ENCODE results near the gene LARGE1.

The LARGE1 gene

GRCh38 chr22:33520904-33521780 is 399.1 kb downstream of the LARGE1 start:
- DNase-seq (ENCODE audit: low spot score): no peak

GRCh38 chr22:33519974-33520903 is 400.0 kb downstream of the LARGE1 start:
- no peak for DNase-seq (ENCODE audit: low spot score)

- no peak for DNase-seq (ENCODE audit: low spot score)
These were observed 401.0 kb downstream of the LARGE1 start for GRCh38 chr22:33519071-33519973.

GRCh38 chr22:33518405-33518804 is 401.9 kb downstream of the LARGE1 start:
- DNase-seq (ENCODE audit: low spot score): no peak

- no peak for DNase-seq (ENCODE audit: low spot score)
These were observed 404.5 kb downstream of the LARGE1 start for GRCh38 chr22:33515795-33516194.

GRCh38 chr22:33513388-33514338 is 406.6 kb downstream of the LARGE1 start:
- DNase-seq (ENCODE audit: low spot score): no peak

GRCh38 chr22:33512908-33513307 is 407.4 kb downstream of the LARGE1 start:
- DNase-seq (ENCODE audit: low spot score): no peak

- no peak for DNase-seq (ENCODE audit: low spot score)
These were observed 409.8 kb downstream of the LARGE1 start for GRCh38 chr22:33510429-33510904.

- no peak for DNase-seq (ENCODE audit: low spot score)
These were observed 415.2 kb downstream of the LARGE1 start for GRCh38 chr22:33504941-33505625.

GRCh38 chr22:33496112-33496511 is 424.2 kb downstream of the LARGE1 start:
- DNase-seq (ENCODE audit: low spot score): no peak

GRCh38 chr22:33493476-33494205 is 426.6 kb downstream of the LARGE1 start:
- DNase-seq (ENCODE audit: low spot score): no peak

GRCh38 chr22:33492210-33492651 is 428.0 kb downstream of the LARGE1 start:
- no peak for DNase-seq (ENCODE audit: low spot score)

- DNase-seq (ENCODE audit: low spot score): no peak
These were observed 433.1 kb downstream of the LARGE1 start for GRCh38 chr22:33487041-33487716.

- DNase-seq (ENCODE audit: low spot score): no peak
These were observed 438.7 kb downstream of the LARGE1 start for GRCh38 chr22:33481550-33481949.

GRCh38 chr22:33477120-33478111 is 442.9 kb downstream of the LARGE1 start:
- DNase-seq (ENCODE audit: low spot score): no peak

GRCh38 chr22:33476716-33477115 is 443.6 kb downstream of the LARGE1 start:
- DNase-seq (ENCODE audit: low spot score): no peak

GRCh38 chr22:33476206-33476605 is 444.1 kb downstream of the LARGE1 start:
- DNase-seq (ENCODE audit: low spot score): no peak
